H1 (cell line): ENCODE data around the gene ARMC7.

Experiments used
- ASH2L ChIP-seq: fragments of 200-600, 300-600 bp; sonication (generic); IDR thresholded peaks from one replicate; pipeline ENCODE4 v1.7.1; 2017; ENCODE audit warnings: low read length
- EP300 ChIP-seq, 2 experiments: IDR thresholded peaks; 1 replicate in 1 of 2; 2 replicates in 1 of 2; pipeline ENCODE4 v1.6.1; 2011 to 2012; ENCODE audit warnings: low read depth in 2 of 2, low read length in 2 of 2, mild to moderate bottlenecking in 2 of 2, borderline replicate concordance in 1 of 2, inconsistent platforms in 1 of 2, moderate library complexity in 1 of 2
- GABPA ChIP-seq: IDR thresholded peaks from 2 replicates; pipeline ENCODE4 v1.6.1; 2011; ENCODE audit warnings: mild to moderate bottlenecking, low read length, moderate library complexity, borderline replicate concordance; ENCODE audit not compliant: insufficient read depth
- JUND ChIP-seq: IDR thresholded peaks from 2 replicates; pipeline ENCODE4 v1.6.1; 2011; ENCODE audit warnings: mild to moderate bottlenecking, improper control_type of control experiment, low read length
- KDM1A ChIP-seq: fragments of 200-600, 300-600 bp; sonication (generic); IDR thresholded peaks from 2 replicates; pipeline ENCODE4 v1.7.1; 2016; ENCODE audit warnings: mild to moderate bottlenecking, low read length, borderline replicate concordance
- KDM5A ChIP-seq: fragments of 200-600 bp; IDR thresholded peaks from 2 replicates; pipeline ENCODE4 v1.7.1; 2012; ENCODE audit warnings: mild to moderate bottlenecking, low read length, inconsistent platforms, mixed read lengths
- NRF1 ChIP-seq: IDR thresholded peaks from 2 replicates; pipeline ENCODE4 v1.6.1; 2011; ENCODE audit warnings: mild to moderate bottlenecking, low read depth, low read length, improper control_type of control experiment
- ZNF274 ChIP-seq: IDR thresholded peaks from 2 replicates; pipeline ENCODE4 v1.7.0; 2012; ENCODE audit warnings: low read length, borderline replicate concordance; ENCODE audit errors: extremely low read depth
- TF ChIP-seq, protein P1 (sequence below), 3 experiments: IDR thresholded peaks; 1 replicate in 2 of 3; 2 replicates in 1 of 3; pipeline versions ENCODE4 v1.5.1 to v1.6.1; 2011; ENCODE audit warnings: low read length in 3 of 3, mild to moderate bottlenecking in 3 of 3, inconsistent platforms in 2 of 3, low read depth in 1 of 3, moderate library complexity in 1 of 3; ENCODE audit not compliant: insufficient read depth in 1 of 3; ENCODE audit errors: control extremely low read depth in 1 of 3
- TF ChIP-seq, protein P2 (sequence below): IDR thresholded peaks from 2 replicates; pipeline ENCODE4 v1.6.1; 2012; ENCODE audit warnings: inconsistent platforms

DNA sequence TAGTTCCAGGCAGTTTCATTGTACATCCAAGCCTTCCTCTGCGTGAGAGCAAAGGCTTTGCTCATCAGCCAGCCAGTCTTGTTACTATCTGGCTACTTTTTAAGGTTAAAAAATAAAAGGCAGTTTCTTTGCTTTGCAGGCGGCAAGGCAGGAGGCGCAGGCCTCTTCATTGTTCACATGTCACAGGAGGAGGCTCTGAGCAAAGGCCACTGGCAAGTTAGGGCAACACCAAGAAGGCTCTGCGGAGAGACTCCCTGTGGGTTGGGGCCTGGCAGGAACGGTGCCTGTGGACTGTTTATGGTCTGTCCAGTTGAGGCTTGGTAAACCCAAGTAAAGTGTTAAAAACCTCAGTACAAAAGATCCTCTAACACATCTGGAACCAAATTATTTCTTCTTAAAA lies 25.7 kb downstream of the ARMC7 start:
- TF ChIP-seq, protein P1, sequence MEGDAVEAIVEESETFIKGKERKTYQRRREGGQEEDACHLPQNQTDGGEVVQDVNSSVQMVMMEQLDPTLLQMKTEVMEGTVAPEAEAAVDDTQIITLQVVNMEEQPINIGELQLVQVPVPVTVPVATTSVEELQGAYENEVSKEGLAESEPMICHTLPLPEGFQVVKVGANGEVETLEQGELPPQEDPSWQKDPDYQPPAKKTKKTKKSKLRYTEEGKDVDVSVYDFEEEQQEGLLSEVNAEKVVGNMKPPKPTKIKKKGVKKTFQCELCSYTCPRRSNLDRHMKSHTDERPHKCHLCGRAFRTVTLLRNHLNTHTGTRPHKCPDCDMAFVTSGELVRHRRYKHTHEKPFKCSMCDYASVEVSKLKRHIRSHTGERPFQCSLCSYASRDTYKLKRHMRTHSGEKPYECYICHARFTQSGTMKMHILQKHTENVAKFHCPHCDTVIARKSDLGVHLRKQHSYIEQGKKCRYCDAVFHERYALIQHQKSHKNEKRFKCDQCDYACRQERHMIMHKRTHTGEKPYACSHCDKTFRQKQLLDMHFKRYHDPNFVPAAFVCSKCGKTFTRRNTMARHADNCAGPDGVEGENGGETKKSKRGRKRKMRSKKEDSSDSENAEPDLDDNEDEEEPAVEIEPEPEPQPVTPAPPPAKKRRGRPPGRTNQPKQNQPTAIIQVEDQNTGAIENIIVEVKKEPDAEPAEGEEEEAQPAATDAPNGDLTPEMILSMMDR (IDR thresholded peaks at IDR 0.05; ENCODE audit: control extremely low read depth in 1 of 3, insufficient read depth in 1 of 3, low read depth in 1 of 3, low read length in 3 of 3): no peak
- TF ChIP-seq KDM5A (no peak), ZNF274 (no peak), KDM1A (no peak), NRF1 (no peak), EP300 (IDR thresholded peaks at IDR 0.05; ENCODE audit: borderline replicate concordance in 1 of 2, low read depth in 2 of 2, low read length in 2 of 2) (no peak), JUND (no peak), GABPA (no peak), ASH2L (no peak)
- TF ChIP-seq, protein P2, sequence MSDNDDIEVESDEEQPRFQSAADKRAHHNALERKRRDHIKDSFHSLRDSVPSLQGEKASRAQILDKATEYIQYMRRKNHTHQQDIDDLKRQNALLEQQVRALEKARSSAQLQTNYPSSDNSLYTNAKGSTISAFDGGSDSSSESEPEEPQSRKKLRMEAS: no peak
